ENCODE data around the gene CDC16. TPM values are rescaled to one million over a fixed set of nuclear protein-coding genes. Genes with fewer than 3 reads are reported as not detected.

The CDC16 gene
- total and polyA plus RNA-seq, 2 experiments from 2014 or later: 57.8 to 58.5 TPM

DNA sequence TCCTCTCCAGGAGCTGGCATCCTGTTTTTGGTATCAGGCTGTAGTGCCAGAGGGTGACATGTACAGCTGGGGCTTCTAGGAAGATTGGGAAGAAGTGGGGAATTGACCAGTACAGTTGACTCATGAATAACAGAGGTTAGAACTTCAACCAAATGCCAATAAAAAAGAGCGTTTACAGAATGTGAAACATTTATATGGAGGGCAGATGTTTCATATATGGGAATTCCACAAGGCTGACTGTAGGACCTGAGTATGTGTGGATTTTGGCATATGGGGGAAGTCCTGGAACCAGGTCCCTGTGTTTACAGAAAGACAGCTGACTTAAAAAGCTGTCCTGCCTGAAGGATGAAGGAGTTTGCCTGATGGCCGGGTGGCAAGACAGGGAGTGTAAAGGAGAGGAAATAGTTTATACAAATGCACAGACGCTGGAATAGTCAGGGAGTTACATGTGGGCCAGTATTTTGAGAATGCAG, 84.8 kb downstream of the CDC16 start:
- Histone ChIP-seq H3K9me2 (replicated peaks; ENCODE audit: insufficient read depth) (no peaks in the 10 kb centered on the region), H2AFZ (no peak overlapping the region), H3K27ac (peak overlapping the region; percentile 1), H3K9me3 (ENCODE audit: low read depth) (no peaks in the 10 kb centered on the region), H3K4me1 (ENCODE audit: insufficient read depth) (peaks cover 26% of the 10 kb centered on the region), H3K27me3 (no peaks in the 10 kb centered on the region), H3K4me2 (peak overlapping the region; percentile 9), H3K79me2 (peaks cover 88% of the 10 kb centered on the region), H4K20me1 (ENCODE audit: insufficient read depth, poor library complexity, severe bottlenecking) (peaks cover 54% of the 10 kb centered on the region), H3K36me3 (replicated peaks; ENCODE audit: insufficient read depth, low read depth) (no peaks in the 10 kb centered on the region), H3K4me3 (no peak overlapping the region)
- DNase-seq (ENCODE audit: low spot score): no peak
- 49% methylated on average over 3 of the region's 3 CpGs for WGBS (ENCODE audit: low lambda C conversion rate, missing lambda C conversion rate)
- TF ChIP-seq, protein P1, sequence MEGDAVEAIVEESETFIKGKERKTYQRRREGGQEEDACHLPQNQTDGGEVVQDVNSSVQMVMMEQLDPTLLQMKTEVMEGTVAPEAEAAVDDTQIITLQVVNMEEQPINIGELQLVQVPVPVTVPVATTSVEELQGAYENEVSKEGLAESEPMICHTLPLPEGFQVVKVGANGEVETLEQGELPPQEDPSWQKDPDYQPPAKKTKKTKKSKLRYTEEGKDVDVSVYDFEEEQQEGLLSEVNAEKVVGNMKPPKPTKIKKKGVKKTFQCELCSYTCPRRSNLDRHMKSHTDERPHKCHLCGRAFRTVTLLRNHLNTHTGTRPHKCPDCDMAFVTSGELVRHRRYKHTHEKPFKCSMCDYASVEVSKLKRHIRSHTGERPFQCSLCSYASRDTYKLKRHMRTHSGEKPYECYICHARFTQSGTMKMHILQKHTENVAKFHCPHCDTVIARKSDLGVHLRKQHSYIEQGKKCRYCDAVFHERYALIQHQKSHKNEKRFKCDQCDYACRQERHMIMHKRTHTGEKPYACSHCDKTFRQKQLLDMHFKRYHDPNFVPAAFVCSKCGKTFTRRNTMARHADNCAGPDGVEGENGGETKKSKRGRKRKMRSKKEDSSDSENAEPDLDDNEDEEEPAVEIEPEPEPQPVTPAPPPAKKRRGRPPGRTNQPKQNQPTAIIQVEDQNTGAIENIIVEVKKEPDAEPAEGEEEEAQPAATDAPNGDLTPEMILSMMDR (IDR thresholded peaks at IDR 0.05; ENCODE audit: poor library complexity): no peak
- TF ChIP-seq EZH2 (IDR thresholded peaks at IDR 0.05; ENCODE audit: borderline replicate concordance) (no peak), EZH2phosphoT487 (IDR thresholded peaks at IDR 0.05; ENCODE audit: low read depth, severe bottlenecking, unreplicated experiment) (no peak)

GRCh38 chr13:114320065-114320464, 85.4 kb downstream of the CDC16 start:
- no peak overlapping the region for H2AFZ ChIP-seq
- no peaks in the 10 kb centered on the region for H3K9me2 ChIP-seq (replicated peaks; ENCODE audit: insufficient read depth)
- no peaks in the 10 kb centered on the region for H3K36me3 ChIP-seq (replicated peaks; ENCODE audit: insufficient read depth, low read depth)
- TF ChIP-seq, protein P1 (IDR thresholded peaks at IDR 0.05; ENCODE audit: poor library complexity): no peak
- no peak for TF ChIP-seq EZH2 (IDR thresholded peaks at IDR 0.05; ENCODE audit: borderline replicate concordance)
- no peak for TF ChIP-seq EZH2phosphoT487 (IDR thresholded peaks at IDR 0.05; ENCODE audit: low read depth, severe bottlenecking, unreplicated experiment)
- no peaks in the 10 kb centered on the region for H3K27me3 ChIP-seq
- peaks cover 89% of the 10 kb centered on the region for H3K79me2 ChIP-seq
- peaks cover 26% of the 10 kb centered on the region for H3K4me1 ChIP-seq (ENCODE audit: insufficient read depth)
- H3K4me3 ChIP-seq: no peak overlapping the region
- H4K20me1 ChIP-seq (ENCODE audit: insufficient read depth, poor library complexity, severe bottlenecking): peaks cover 51% of the 10 kb centered on the region
- no peak for DNase-seq (ENCODE audit: low spot score)
- H3K27ac ChIP-seq: no peak overlapping the region
- H3K4me2 ChIP-seq: peak overlapping the region; percentile 9
- H3K9me3 ChIP-seq (ENCODE audit: low read depth): no peaks in the 10 kb centered on the region

GRCh38 chr13:114321256-114321655, 86.6 kb downstream of the CDC16 start:
- TF ChIP-seq, protein P1 (IDR thresholded peaks at IDR 0.05; ENCODE audit: poor library complexity): no peak
- TF ChIP-seq EZH2 (IDR thresholded peaks at IDR 0.05; ENCODE audit: borderline replicate concordance): no peak
- Histone ChIP-seq H3K27ac (no peak overlapping the region), H2AFZ (no peak overlapping the region)

More at GRCh38 chr13:114321256-114321655, 86.6 kb downstream of the CDC16 start:
- no peak for DNase-seq (ENCODE audit: low spot score)
- H3K79me2 ChIP-seq: peaks cover 78% of the 10 kb centered on the region
- WGBS (ENCODE audit: low lambda C conversion rate, missing lambda C conversion rate): 99% methylated on average over 3 of the region's 3 CpGs
- H3K36me3 ChIP-seq (replicated peaks; ENCODE audit: insufficient read depth, low read depth): no peaks in the 10 kb centered on the region
- no peaks in the 10 kb centered on the region for H3K9me2 ChIP-seq (replicated peaks; ENCODE audit: insufficient read depth)
- H4K20me1 ChIP-seq (ENCODE audit: insufficient read depth, poor library complexity, severe bottlenecking): peaks cover 41% of the 10 kb centered on the region
- no peak overlapping the region for H3K4me2 ChIP-seq
- no peaks in the 10 kb centered on the region for H3K27me3 ChIP-seq
- peaks cover 20% of the 10 kb centered on the region for H3K4me1 ChIP-seq (ENCODE audit: insufficient read depth)
- no peaks in the 10 kb centered on the region for H3K9me3 ChIP-seq (ENCODE audit: low read depth)
- H3K4me3 ChIP-seq: no peak overlapping the region

Small RNA genes lying within 50 kb of the gene (microRNA-seq; reads per million reads assigned to microRNA genes)
- gene MIR4502 (not detected), gene MIR548AR (not detected)

Small RNA genes lying within 50 kb of the gene (small RNA-seq; reads per million reads assigned to genes)
- not detected for gene MIR4502
- gene MIR548AR: not detected

Other genes with a start within 250 kb of the CDC16 start
- 4.3 and 6.1 TPM in 2 replicates for gene RASA3, start 102.3 kb upstream of the CDC16 start, total RNA-seq
- gene RASA3, start 102.3 kb upstream of the CDC16 start, polyA plus RNA-seq: 5.6 and 5.8 TPM in 2 replicates
- gene CFAP97D2, start 55.6 kb upstream of the CDC16 start, total RNA-seq: not detected in 2 replicates
- not detected in 2 replicates for gene CFAP97D2, start 55.6 kb upstream of the CDC16 start, polyA plus RNA-seq
- 35.7 and 42.5 TPM in 2 replicates for gene UPF3A, start 46.7 kb downstream of the CDC16 start, total RNA-seq
- 48.9 and 60.3 TPM in 2 replicates for gene UPF3A, start 46.7 kb downstream of the CDC16 start, polyA plus RNA-seq
- 12.8 and 20.7 TPM in 2 replicates for gene CHAMP1, start 79.6 kb downstream of the CDC16 start, total RNA-seq
- 6.6 and 9.3 TPM in 2 replicates for gene CHAMP1, start 79.6 kb downstream of the CDC16 start, polyA plus RNA-seq

All from hepatocyte (in vitro differentiated cells).